ENCODE results near the gene CNTN6.

- TF ChIP-seq CTCF (IDR thresholded peaks at IDR 0.05) (no peak), ATF6 (CRISPR knock-in tag; IDR thresholded peaks at IDR 0.05) (no peak), ATF2 (CRISPR knock-in tag; IDR thresholded peaks at IDR 0.05; ENCODE audit: borderline replicate concordance, low read depth) (no peak), E2F5 (CRISPR knock-in tag; IDR thresholded peaks at IDR 0.05) (no peak), NFATC4 (CRISPR knock-in tag; IDR thresholded peaks at IDR 0.05) (no peak), NFE2L1 (CRISPR knock-in tag; IDR thresholded peaks at IDR 0.05) (no peak), NR3C1 (CRISPR knock-in tag; conservative IDR thresholded peaks at IDR 0.05; ENCODE audit: low read depth) (no peak), ZNF138 (CRISPR knock-in tag; conservative IDR thresholded peaks at IDR 0.05) (no peak), TP53 (CRISPR knock-in tag; IDR thresholded peaks at IDR 0.05) (no peak), MAX (CRISPR knock-in tag; IDR thresholded peaks at IDR 0.05) (no peak)
Measured at GRCh38 chr3:1079662-1080061, 13.2 kb upstream of the CNTN6 start.
